GM21528 (cell line): ENCODE data around the gene PIK3CG.
"Not testable (repeated sequence)": the region's sequence is repeated elsewhere in the genome, so short reads cannot be mapped to it uniquely, and the experiment has no call there.

Experiments
- ATAC-seq: cut with Tn5 transposase; IDR thresholded peaks from one replicate; pipeline ENCODE4 v1.9.1; 2021; ENCODE audit warnings: mild to moderate bottlenecking, moderate library complexity; ENCODE audit not compliant: unreplicated experiment, low FRiP score

Gene PIK3CG

DNA sequence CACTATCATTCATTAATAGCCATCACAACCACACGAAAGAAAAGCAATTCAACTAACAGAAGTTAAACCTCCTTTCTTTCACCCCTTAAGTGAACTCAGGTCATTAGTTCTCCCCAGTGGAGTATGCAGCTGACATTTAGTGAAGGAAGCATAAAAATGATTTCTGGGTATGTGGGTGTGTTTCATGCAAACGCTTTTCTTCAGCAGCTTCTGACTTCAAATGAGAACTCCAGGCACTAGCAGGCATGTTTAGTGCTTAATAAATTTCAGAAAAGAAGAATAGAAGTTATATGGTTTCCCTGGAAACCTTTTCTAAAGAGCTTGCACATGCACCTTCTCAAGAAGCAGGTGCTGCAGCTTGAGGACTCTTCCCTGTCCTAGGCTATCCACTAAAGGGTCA, 62.5 kb downstream of the PIK3CG start:
- ATAC-seq, result no peak

DNA sequence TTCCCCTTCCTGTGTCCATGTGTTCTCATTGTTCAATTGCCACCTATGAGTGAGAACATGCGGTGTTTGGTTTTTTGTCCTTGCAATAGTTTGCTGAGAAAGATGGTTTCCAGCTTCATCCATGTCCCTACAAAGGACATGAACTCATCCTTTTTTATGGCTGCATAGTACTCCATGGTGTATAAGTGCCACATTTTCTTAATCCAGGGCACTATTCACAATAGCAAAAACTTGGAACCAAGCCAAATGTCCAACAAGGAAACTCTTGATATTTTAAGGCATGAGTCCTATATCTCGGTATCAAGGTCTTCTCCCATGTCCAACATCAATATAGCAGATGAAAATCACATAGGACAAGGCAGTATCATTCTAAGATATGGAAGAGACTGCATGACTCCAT, 64.5 kb downstream of the PIK3CG start:
- not testable (repeated sequence) for ATAC-seq

DNA sequence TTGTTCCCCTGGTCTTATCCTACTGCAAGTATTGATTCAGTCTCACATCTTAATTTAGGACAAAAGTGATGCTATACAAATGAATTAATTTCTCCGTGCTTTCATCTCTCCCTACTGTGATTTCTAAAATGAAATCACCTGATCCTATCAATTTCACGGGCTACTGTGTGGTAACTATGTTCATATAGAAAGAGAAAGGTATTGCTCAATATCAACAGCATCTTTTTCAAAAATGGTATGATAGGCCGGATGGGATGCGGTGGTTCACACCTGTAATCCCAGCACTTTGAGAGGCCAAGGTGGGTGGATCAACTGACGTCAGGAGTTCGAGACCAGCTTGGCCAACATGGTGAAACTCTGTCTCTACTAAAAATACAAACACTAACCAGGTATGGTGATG, 71.2 kb downstream of the PIK3CG start:
- ATAC-seq, result no peak

DNA sequence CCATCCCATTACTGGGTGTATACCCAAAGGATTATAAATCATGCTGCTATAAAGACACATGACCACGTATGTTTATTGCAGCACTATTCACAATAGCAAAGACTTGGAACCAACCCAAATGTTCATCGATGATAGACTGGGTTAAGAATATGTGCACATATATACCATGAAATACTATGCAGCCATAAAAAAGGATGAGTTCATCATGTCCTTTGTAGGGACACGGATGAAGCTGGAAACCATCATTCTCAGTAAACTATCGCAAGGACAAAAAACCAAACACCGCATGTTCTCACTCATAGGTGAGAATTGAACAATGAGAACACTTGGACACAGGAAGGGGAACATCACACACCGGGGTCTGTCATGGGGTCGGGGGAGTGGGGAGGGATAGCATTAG, 73.0 kb downstream of the PIK3CG start:
- ATAC-seq, result not testable (repeated sequence)

DNA sequence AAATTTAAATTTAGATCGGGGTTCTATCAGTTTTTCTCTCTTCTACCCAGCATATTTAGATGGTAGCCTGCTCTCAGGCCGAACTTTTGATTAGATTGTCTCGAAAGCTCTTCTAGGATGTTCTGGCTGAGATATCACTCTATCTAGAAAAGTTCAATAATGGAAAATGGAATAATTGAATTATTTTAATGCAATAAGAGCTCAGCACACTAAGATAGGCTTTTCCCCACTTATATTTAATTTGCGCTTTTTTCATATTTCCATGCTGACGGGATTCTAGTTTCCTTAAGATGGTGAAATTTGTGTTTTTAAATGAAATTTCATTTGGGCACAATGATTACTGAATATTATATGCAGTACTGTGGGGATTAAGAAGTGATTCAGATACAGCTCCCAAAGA, 73.7 kb downstream of the PIK3CG start:
- ATAC-seq, result no peak

DNA sequence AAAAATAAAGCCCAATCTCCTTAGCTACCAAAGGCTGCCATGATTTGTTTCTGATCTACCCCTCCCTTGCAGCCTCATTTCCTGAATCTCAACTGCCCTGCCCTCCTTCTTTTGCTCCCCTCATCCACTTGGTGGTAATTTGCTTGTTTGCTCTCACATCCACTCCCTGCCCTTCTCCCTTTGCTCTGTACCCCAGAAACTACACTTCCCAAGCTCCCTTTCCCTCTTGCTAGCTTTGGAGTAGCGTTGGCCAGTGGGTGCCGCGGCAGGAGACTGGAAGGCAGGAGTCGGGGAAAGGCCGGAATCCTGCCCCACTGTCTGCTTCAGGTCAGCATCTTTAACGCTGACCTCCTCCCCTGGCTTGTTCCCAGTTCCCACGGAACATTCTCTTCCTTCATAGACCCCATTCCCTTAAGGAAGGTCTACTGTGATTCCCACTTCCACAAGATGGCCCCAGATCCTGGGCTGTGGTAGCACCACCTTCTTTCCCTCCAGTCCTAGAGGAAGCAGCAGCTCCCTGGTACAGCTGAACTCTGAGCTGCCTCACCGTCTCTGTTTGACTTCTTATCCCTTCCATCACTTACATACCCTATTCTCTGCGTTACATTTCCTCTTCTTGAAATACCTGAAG, 79.1 kb downstream of the PIK3CG start:
- ATAC-seq, result no peak

DNA sequence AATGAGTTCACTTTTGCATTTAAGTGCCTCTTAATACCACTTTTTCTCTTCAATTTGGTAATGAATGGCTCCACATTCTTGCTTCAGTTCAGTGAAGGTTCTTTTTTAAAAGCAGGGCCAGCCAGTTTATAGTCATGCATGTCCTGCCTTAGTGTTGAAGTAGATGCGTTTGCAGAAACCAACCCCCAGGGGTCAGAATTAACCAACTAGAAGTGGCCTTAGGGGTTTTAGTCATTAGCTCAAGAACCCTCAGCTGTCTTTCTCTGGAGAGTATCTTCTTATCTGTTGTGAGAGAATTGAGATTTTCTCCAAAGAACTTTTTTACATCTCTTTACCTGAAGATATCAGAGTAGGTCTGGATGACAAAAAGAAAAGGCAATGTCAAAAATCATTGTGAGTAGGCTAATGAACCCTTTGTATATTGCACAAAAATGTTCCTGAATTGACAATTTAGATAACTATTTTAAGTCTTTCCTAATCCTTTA, 82.2 kb downstream of the PIK3CG start:
- no peak for ATAC-seq

DNA sequence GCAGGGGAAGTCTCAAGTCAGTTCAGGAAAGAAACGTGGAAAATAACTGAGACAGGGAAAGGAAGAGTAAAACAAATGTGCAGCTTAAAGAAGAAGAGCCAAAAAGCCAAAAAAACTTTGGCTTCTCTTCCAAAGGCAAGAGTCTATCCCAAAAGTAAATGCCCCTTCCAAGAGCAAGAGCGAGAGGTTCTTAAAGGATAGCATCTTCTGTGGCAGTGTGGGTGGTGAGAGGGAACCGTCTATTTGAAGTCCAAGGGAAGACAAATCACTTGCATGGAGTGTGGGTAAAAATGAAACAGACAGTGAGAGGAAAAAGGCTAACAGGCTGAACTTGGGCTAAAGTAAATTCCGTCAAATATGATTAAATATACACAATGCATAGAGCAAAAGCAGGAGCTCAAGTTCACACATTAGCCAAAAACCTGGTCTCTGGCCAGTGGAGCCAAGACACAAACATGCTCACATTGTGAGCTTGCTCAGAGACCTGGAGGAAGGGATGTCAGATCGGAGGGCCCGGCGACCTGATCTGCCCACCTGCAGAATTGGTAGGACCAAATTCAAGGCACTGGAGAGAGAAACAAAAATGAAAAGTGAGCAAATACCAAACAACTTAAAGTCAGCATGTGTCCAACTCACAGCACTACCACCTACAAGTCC, 87.0 kb downstream of the PIK3CG start:
- no peak for ATAC-seq

DNA sequence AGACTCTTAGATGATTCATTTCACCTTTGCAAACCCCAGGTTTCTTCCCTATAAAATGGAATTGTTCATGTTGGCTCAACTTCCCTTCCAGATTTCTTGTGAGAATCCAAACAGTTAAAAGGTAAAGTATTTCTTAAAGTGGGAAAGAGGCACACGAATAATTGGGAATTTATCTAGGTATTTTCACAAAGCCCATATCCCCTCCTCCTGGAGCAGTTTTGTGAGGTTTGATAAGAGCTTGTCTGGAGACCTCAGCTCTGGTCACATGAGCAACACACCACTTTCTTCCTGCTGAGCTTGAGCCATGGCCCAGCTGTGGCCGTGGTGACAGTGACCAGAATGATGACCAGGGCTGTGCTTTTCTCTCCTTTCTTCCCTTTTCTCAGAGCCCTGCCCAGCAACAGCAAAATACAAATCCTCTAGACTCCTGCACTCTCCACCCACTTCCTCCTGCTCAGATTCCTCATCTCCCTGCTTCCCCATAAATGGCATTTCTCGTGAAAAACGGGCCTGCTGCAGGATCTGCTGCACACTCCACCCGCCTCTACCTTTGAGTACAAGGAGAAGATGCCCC, 87.7 kb downstream of the PIK3CG start:
- ATAC-seq, result no peak

DNA sequence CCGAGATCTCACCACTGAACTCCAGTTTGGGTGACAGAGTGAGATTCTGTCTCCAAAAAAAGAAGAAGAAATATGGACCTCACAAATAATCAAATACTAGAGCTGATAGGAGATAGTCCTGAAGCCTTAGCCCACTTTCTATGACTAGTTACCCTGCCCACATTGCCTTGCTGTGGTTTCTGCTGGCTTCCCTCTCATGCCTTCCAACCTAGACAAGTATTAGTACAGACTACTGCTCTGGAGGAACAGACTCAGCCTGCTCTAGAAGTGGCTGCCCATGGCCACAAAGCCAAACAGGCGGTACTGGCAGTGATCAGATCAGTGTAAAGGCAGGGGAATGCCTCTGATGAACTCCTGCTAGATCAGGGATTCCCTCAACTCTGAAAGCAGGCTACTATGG, 89.8 kb downstream of the PIK3CG start:
- no peak for ATAC-seq

DNA sequence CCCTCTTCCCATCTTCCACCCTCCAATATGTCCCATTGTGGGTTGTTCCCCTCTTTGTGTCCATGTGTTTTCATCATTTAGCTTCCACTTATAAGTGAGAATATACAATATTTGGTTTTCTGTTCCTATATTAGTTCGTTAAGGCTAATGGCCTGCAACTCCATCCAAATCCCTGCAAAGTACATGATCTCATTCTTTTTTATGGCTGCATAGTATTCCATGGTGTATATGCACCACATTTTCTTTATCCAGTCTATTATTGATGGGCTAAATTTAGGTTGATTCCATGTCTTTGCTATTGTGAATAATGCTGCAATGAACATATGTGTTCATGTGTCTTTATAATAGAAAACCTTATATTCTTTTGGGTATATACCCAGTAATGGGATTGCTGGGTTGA, 90.8 kb downstream of the PIK3CG start:
- not testable (repeated sequence) for ATAC-seq
